Measurements from ENCODE around the gene IKBKG. TPM values are rescaled to one million over a fixed set of nuclear protein-coding genes. Genes with fewer than 3 reads are reported as not detected.

Gene IKBKG
- total and polyA plus RNA-seq, 2 donors (not counting 3 experiments of a cell fraction or from before 2014, with no cell fraction given) = 41.2 to 47.8 TPM

DNA sequence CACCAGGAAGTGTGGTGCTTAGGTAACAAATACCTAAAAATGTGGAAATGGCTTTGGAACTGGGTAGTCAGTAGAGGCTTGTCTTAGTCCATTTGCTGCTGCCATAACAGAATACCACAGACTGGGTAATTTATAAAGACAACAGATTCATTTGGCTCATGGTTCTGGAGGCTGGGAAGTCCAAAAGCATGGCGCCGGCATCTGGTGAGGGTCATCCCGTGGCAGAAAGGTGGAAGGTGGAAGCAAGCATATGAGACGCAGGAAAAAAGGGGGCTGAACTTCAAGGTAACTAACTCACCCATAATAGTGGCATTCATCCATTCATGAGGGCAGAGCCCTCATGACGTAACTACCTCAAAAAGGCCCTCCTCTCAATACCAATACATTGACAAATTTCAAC lies 38.0 kb upstream of the IKBKG start:
- no peaks in the 10 kb centered on the region for H3K27me3 ChIP-seq (ENCODE audit: control insufficient read depth in 2 of 2, insufficient read depth in 2 of 2, low read length in 2 of 2)
- no peak overlapping the region for H3K9ac ChIP-seq (replicated peaks; ENCODE audit: extremely low read depth, insufficient read depth, low read length)
- CTCF ChIA-PET = no interaction called here
- BruUV-seq (replicated peaks) = no TSS peak
- H3K4me2 ChIP-seq (ENCODE audit: insufficient read depth, low read length) = no peak overlapping the region
- POLR2A ChIA-PET = no interaction called here
- DNase-seq (ENCODE audit: low read depth, low spot score) = no peak
- H3K27ac ChIP-seq (ENCODE audit: insufficient read depth, low read depth, low read length) = no peak overlapping the region
- dilution Hi-C loops (cut with MboI; ENCODE audit: extremely low pct_ligation_motif_present, low sequenced_read_pairs) (no loop called here), intact Hi-C loops (cut with micrococcal nuclease) (no loop called here)
- no peaks in the 10 kb centered on the region for H3K36me3 ChIP-seq (ENCODE audit: control insufficient read depth in 2 of 2, extremely low read depth in 1 of 2, insufficient read depth in 2 of 2, low read length in 2 of 2)
- no peak overlapping the region for H2AFZ ChIP-seq (ENCODE audit: low read depth, low read length)
- no peaks in the 10 kb centered on the region for H4K20me1 ChIP-seq (replicated peaks; ENCODE audit: control insufficient read depth, extremely low read depth, insufficient read depth, low read length)
- no peak for FAIRE-seq
- H3K4me1 ChIP-seq (ENCODE audit: control insufficient read depth, extremely low read depth, insufficient read depth, low read length) = peaks cover 6% of the 10 kb centered on the region
- no peak overlapping the region for H3K4me3 ChIP-seq (replicated peaks in 1 of 3; ENCODE audit: insufficient read depth in 1 of 3, low read depth in 1 of 3, low read length in 3 of 3)
- H3K9me3 ChIP-seq (replicated peaks; ENCODE audit: control insufficient read depth, insufficient read depth, low read length) = no peaks in the 10 kb centered on the region
- no peaks in the 10 kb centered on the region for H3K79me2 ChIP-seq (ENCODE audit: control insufficient read depth, insufficient read depth, low read length)
- H3K9me1 ChIP-seq (replicated peaks; ENCODE audit: control insufficient read depth, extremely low read depth, insufficient read depth, low read length) = no peaks in the 10 kb centered on the region
- TF ChIP-seq GATA2 (IDR thresholded peaks at IDR 0.05; ENCODE audit: insufficient read depth, insufficient read length, low read depth, low read length) (no peak), FOS (IDR thresholded peaks at IDR 0.05; ENCODE audit: borderline replicate concordance, insufficient read depth, low read length) (no peak)
- TF ChIP-seq, protein P1, sequence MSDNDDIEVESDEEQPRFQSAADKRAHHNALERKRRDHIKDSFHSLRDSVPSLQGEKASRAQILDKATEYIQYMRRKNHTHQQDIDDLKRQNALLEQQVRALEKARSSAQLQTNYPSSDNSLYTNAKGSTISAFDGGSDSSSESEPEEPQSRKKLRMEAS (IDR thresholded peaks at IDR 0.05; ENCODE audit: insufficient read depth, insufficient read length) = no peak

DNA sequence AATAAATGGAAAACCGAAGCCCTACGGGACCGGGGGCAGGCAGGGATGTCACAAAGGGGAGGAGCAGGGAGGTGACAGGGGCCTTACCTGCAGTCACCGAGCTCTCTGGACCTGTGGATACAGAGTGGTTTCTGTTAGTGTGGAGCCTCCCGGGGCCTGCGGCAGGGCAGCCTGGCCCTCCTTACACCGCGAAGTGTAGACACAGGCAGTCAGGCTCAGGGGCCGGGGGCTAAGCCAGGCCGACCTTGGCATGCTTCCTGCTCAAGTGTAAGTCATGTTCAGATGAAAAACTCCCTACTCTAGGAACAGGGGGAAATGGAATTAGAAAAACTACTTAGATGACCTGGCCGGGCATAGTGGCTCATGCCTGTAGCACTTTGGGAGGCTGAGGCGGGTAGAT lies 35.7 kb upstream of the IKBKG start:
- no peak for FAIRE-seq

More for the DNA sequence above, 35.7 kb upstream of the IKBKG start:
- Histone ChIP-seq H3K4me1 (ENCODE audit: control insufficient read depth, extremely low read depth, insufficient read depth, low read length) (peaks cover 7% of the 10 kb centered on the region), H3K9ac (replicated peaks; ENCODE audit: extremely low read depth, insufficient read depth, low read length) (no peak overlapping the region), H3K4me3 (replicated peaks in 1 of 3; ENCODE audit: insufficient read depth in 1 of 3, low read depth in 1 of 3, low read length in 3 of 3) (no peak overlapping the region), H4K20me1 (replicated peaks; ENCODE audit: control insufficient read depth, extremely low read depth, insufficient read depth, low read length) (no peaks in the 10 kb centered on the region), H2AFZ (ENCODE audit: low read depth, low read length) (no peak overlapping the region), H3K79me2 (ENCODE audit: control insufficient read depth, insufficient read depth, low read length) (peaks cover 3% of the 10 kb centered on the region), H3K27ac (ENCODE audit: insufficient read depth, low read depth, low read length) (no peak overlapping the region), H3K4me2 (ENCODE audit: insufficient read depth, low read length) (no peak overlapping the region), H3K9me3 (replicated peaks; ENCODE audit: control insufficient read depth, insufficient read depth, low read length) (no peaks in the 10 kb centered on the region), H3K27me3 (ENCODE audit: control insufficient read depth in 2 of 2, insufficient read depth in 2 of 2, low read length in 2 of 2) (no peaks in the 10 kb centered on the region), H3K9me1 (replicated peaks; ENCODE audit: control insufficient read depth, extremely low read depth, insufficient read depth, low read length) (no peaks in the 10 kb centered on the region), H3K36me3 (ENCODE audit: control insufficient read depth in 2 of 2, extremely low read depth in 1 of 2, insufficient read depth in 2 of 2, low read length in 2 of 2) (no peaks in the 10 kb centered on the region)
- intact Hi-C loops (cut with micrococcal nuclease) = no loop called here
- CTCF ChIA-PET = no interaction called here
- no peak for DNase-seq (ENCODE audit: low read depth, low spot score)
- POLR2A ChIA-PET = no interaction called here
- BruUV-seq (replicated peaks) = no TSS peak
- TF ChIP-seq JUN (IDR thresholded peaks at IDR 0.05; ENCODE audit: borderline replicate concordance, insufficient read depth, insufficient read length, low read depth) = no peak
- TF ChIP-seq MYC (IDR thresholded peaks at IDR 0.05; ENCODE audit: low read depth, low read length) = no peak
- TF ChIP-seq, protein P1 (IDR thresholded peaks at IDR 0.05; ENCODE audit: insufficient read depth, insufficient read length) = no peak
- TF ChIP-seq EZH2 (IDR thresholded peaks at IDR 0.05; ENCODE audit: borderline replicate concordance, low read depth, low read length, severe bottlenecking) = no peak
- no peak for TF ChIP-seq POLR2A (IDR thresholded peaks at IDR 0.05; ENCODE audit: low read depth, low read length)
- no peak for TF ChIP-seq GATA2 (IDR thresholded peaks at IDR 0.05; ENCODE audit: insufficient read depth, insufficient read length, low read depth, low read length)
- TF ChIP-seq POLR2AphosphoS5 (IDR thresholded peaks at IDR 0.05; ENCODE audit: insufficient read depth, low read depth, low read length) = no peak
- TF ChIP-seq FOS (IDR thresholded peaks at IDR 0.05; ENCODE audit: borderline replicate concordance, insufficient read depth, low read length) = no peak
- TF ChIP-seq, protein P2, sequence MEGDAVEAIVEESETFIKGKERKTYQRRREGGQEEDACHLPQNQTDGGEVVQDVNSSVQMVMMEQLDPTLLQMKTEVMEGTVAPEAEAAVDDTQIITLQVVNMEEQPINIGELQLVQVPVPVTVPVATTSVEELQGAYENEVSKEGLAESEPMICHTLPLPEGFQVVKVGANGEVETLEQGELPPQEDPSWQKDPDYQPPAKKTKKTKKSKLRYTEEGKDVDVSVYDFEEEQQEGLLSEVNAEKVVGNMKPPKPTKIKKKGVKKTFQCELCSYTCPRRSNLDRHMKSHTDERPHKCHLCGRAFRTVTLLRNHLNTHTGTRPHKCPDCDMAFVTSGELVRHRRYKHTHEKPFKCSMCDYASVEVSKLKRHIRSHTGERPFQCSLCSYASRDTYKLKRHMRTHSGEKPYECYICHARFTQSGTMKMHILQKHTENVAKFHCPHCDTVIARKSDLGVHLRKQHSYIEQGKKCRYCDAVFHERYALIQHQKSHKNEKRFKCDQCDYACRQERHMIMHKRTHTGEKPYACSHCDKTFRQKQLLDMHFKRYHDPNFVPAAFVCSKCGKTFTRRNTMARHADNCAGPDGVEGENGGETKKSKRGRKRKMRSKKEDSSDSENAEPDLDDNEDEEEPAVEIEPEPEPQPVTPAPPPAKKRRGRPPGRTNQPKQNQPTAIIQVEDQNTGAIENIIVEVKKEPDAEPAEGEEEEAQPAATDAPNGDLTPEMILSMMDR (IDR thresholded peaks at IDR 0.05; ENCODE audit: extremely low read depth in 1 of 2, insufficient read depth in 1 of 2, low read depth in 1 of 2, low read length in 2 of 2) = no peak
- dilution Hi-C loops (cut with MboI; ENCODE audit: extremely low pct_ligation_motif_present, low sequenced_read_pairs) = no loop called here

All from endothelial cell of umbilical vein (primary cell).